Inflammatory macrophage treated with lipopolysaccharide for 4 hours (primary cell): ENCODE measurements around the gene VSX1.
A peak's percentile ranks its signal among the peaks of the same experiment; 100 is the strongest.

ENCODE experiments used
- DNase-seq: peaks from one replicate; pipeline ENCODE4 v3.0.0-alpha.2; 2020

Gene VSX1

GRCh38 chr20:25052255-25053194 lies 29.4 kb downstream of the VSX1 start:
- no peak for DNase-seq

GRCh38 chr20:25051386-25052155 lies 30.4 kb downstream of the VSX1 start:
- DNase-seq, result no peak

GRCh38 chr20:25050501-25051350 lies 31.2 kb downstream of the VSX1 start:
- no peak for DNase-seq

GRCh38 chr20:25050082-25050481 lies 31.9 kb downstream of the VSX1 start:
- DNase-seq, result no peak

DNA sequence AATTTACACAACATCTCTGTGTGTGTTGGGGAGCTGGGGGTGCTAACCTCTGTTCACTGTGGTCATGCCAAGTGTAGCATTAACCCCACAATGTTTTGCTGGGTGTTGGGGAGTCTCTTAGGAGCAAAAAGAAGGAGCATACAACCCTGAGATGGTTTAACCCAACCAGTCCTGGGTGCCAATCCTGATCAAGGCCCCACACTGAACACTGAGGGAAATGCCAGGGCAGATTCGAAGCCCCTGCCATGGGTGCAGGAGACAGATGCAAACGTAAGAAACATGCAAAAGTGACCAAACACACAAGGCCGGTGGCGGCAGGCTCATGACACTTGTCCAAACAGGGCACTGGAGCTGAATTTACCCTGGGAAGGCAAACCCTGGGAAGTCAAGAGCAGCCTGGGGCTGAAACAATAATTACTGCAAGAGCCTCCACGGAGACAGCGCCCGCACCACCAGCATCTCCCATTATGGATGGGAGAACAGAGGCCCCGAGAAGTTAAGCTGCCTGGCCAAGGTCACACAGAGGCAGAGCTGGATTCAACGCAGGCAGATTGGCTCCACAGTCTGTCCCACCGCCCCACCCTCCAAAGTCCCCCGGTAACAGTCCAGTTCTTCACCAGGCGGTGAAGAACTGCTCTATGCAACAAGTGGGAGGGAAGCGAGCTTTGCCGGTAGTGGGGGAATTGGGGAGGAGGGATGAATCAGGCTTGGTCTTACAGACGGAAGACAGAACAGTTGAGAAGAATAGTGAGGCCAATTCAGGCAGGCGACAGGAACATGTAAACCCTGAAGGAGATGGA lies 32.5 kb downstream of the VSX1 start:
- no peak for DNase-seq

DNA sequence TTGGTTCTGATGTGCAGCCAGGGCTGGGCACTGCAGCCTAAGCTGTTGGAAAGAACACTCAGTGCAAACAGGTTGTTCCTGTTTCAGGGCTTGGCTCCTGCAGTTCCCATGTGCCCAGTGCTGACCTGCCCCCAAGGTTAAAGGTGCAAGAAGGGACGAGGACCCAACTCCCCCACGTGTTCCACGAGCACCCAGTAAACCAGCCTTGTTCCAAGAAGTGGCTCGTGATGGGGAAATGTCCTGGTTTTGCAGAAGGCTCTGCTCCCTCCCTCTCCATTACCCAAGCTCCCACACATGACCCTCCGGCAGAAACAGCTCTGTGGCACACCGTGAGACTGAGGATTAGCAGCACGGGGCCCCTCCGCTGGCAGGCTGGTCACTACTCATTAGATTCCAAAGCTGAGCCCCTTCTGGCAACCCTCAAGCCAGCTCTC lies 33.4 kb downstream of the VSX1 start:
- no peak for DNase-seq

DNA sequence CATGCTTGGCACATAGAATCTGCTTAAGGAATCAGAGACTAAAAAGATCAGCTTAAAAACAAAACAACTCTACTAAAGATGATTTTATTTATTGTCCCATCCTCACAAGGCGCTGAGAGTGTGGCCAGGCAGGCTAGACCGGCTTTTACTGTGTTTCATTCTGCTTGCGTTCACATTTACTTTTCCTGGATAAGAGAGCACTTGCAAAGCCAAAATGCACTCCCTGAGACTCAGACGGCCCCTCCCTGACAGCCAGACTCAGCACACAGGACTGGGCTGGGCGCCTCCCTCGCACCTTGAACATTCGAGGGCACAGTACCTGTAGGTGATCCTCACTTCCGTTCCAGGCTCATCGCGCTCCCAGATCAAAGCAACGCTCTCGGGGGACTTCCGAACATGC lies 34.2 kb downstream of the VSX1 start:
- DNase-seq, result no peak

DNA sequence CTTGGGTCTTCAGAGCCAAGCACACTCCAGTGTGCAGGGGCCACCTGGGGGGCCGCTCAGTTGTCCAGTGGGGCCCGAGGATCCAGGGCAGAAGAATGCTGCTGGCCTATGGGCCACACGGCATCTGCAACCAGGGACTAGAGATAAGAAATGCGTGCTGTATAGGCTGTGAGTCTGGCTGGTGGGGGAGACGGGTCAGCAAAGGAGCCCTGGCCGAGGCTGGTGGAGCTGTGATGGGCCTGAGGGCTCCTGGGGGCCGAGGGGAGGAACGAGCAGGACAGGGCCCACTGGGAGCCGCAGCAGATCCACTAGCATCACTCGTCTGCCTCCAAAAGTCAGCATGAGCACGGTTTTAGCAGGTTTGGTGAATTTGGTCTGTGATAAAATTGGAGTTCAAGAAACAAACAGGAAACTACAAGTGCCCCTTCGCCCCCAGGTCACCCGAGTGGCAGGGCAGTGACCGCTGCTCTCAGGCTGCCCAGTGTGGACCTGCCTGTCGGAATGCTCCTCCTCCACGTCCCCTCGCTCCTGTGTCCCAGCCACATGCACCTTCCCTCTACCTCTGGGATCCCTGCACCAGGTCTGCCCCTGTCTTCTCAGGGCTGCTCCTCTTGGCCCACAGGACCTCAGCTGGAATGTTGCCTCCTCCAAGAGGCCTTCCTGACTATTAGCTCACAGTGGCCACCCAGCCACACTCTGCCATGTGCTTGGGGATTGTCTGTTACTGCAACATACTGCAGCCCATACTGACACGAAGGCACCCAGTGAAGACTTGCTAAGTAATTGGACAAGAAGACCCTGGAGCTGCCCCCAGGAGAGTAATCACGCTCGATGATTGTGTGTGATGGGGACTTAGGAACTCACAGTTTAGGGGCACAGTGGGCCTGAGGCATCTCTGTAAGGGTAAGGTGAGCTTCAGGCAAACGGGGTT lies 34.9 kb downstream of the VSX1 start:
- no peak for DNase-seq

GRCh38 chr20:25046181-25046641 lies 35.7 kb downstream of the VSX1 start:
- DNase-seq, result no peak

DNA sequence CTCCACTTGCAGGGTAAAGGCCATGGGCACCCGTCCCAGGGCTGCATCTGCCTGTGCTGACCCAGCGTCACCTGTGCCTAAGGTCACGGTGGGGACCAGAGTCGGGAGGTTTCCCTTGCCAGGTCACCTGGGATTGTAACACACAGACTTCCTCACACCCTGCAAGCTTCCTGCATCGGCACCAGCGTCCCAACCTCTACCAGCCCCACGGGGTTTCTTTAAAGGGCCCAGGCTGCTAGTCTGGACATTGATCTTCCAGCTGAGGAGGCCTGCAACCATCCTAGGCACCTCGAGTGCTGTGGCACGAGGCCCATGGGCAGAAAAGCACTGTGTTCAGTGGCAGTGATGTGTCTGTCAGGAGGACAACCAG lies 36.6 kb downstream of the VSX1 start:
- no peak for DNase-seq

DNA sequence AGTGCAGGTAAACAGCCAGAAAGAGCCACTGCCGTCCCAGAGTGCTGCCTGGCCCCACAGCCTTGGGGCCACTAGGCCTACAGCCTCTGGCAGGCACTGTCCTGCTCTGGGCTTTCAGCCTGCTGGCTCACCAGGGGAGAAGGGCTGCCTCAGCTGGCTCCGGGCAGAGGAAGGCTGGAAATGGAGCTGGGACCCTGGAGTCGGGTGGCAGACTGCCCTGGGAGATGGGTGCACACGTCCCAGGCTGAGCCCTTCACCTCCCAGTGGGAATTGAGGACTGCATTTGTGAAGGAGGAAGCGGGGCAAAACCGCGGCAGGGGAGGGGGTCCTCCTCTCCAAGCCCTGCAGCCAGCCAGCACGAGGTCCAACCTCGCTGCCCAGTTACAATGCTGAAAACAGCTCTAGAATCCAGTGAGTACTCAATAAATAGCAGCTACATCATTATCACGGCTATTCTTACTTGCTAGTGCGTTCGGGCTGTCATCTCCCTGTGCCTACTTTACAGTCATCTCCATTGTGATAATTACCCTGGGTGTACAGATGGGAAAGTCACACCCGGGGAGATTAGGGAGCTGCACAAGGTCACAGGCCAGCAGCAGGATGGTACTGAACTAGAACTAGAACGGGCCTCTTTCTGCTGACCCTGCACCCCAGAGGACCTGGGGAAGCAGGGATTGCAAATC lies 37.1 kb downstream of the VSX1 start:
- no peak for DNase-seq

DNA sequence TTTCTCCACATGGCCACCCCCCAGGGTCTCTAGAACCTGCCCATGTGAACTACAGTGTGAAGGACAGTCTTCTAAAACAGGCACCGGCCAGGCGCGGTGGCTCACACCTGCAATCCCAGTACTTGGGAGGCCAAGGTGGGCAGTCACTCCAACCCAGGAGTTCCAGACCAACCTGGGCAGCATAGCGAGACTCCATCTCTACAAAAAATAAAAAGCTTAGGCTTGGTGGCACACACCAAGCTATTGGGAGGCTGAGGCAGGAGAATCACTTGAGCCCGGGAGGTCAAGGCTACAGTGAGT lies 37.7 kb downstream of the VSX1 start:
- no peak for DNase-seq

- DNase-seq, result no peak
Measured at GRCh38 chr20:25043499-25044260, 38.3 kb downstream of the VSX1 start.

DNA sequence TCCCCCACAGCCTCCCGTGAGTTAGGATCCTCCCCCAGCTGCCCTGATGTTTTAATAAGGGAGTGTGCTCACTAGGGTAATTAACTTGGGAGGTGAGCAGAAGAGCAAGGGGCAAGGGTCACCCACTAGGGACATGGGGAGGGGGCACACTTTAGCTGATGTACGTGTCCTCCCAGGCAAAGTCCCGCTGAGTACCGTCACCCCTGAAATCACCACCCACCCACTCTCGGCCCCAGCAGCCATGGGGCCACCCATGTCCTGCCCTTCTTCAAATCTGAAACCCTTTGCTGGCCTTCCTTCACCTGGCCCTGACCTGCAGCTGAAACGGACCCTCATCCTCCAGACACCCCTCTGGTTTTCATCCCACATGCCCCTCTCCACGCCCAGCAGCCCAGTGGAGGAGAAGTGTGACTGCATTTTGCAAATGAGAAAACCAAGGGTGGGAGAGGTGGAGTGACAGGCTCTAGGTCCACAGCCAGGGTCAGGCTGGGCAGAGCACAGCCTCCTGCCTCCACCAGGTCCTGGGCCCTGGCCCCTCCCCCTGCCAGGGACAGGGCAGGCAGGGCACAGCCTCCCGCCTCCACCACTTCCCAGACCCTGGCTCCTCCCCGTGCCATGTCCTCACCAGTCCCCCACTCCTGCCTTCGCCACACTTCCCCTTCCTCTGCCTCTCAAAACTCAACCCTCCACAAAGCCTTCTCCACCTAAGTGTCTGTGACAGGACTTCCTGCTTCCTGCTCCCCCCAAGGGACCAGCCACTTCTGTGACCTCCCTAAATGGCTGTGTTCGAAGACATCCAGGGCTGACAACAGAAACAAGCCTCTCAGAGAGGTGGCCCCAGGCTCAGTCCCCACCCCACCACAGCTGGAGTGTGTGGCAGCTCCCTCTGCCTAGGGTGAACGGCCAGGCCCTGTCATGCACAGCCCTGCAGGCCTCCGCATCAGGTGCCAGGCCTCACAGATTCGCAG lies 39.1 kb downstream of the VSX1 start:
- peak; percentile 68 for DNase-seq

DNA sequence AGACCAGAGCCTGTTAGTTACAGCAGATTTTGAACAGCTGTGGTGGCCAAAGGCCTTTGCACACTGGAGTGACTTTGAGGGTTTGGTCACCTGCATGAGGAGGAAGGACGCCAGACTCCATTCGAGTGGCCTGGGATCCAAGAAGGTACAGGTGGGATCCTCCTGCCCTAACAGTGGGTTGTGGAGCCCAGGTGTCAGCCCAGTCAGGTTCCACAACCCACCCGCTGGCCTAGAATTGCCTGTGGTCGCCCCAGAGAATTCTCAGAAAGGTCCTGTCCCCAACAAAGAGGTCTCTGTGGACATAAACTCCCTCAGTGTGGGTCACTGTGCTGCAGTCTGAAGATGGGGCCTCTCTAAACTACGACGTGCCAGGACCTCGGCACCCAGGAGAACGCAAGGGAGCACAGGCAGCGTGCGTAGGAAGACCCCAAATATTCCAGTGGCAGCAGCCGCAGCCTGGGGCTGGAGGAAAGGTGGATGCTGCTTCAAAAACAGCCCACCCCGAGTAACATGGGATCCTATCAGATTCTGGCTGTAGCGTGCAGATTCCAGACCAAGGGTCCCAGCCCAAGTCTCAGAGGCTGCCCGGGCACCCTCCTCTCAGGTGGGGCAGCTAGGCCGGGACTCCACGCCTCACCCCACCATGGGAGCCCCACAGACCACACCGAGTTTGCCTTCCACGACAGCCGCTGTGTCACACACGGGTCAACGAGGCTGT lies 40.0 kb downstream of the VSX1 start:
- no peak for DNase-seq

GRCh38 chr20:25040438-25040831 lies 41.5 kb downstream of the VSX1 start:
- no peak for DNase-seq

GRCh38 chr20:25039697-25040437 lies 42.1 kb downstream of the VSX1 start:
- DNase-seq, result no peak
